Measurements from ENCODE around the gene ELOB.

ELOB gene

DNA sequence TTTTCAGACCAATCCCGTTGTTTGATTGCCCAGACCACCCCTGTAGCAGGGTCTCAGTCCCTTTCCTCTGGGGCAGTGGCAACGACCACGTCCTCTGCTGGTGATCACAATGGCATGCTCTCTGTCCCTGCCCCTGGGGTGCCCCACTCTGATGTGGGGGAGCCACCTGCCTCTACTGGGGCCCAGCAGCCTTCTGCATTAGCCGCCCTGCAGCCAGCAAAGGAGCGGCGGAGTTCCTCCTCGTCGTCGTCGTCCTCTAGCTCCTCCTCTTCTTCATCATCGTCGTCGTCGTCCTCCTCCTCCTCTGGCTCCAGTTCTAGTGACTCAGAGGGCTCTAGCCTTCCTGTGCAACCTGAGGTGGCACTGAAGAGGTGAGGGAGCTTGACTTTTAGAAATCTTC lies 9.2 kb downstream of the ELOB start:
- no peak overlapping the region for H3K4me3 Mint-ChIP-seq
- no peaks in the 10 kb centered on the region for H3K9me3 Mint-ChIP-seq
- peak overlapping the region in 1 of 2 donors; percentile 32 for H3K27ac Mint-ChIP-seq
- DNase-seq (no peak), ATAC-seq (no peak)
- no peaks in the 10 kb centered on the region for H3K27me3 Mint-ChIP-seq
- H3K4me1 Mint-ChIP-seq = peaks cover 69% of the 10 kb centered on the region

DNA sequence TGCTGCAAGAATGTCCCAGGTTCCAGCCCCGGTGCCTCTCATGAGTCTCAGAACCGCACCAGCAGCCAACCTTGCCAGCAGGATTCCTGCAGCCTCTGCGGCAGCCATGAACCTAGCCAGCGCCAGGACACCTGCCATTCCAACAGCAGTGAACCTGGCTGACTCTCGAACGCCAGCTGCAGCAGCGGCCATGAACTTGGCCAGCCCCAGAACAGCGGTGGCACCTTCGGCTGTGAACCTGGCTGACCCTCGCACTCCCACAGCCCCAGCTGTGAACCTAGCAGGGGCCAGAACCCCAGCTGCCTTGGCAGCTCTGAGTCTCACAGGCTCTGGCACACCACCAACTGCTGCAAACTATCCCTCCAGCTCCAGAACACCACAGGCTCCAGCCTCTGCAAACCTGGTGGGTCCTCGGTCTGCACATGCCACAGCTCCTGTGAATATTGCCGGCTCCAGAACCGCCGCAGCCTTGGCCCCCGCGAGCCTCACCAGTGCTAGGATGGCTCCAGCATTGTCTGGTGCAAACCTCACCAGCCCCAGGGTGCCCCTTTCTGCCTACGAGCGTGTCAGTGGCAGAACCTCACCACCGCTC lies 9.8 kb downstream of the ELOB start:
- peaks cover 69% of the 10 kb centered on the region for H3K4me1 Mint-ChIP-seq
- H3K4me3 Mint-ChIP-seq = no peak overlapping the region
- no peaks in the 10 kb centered on the region for H3K27me3 Mint-ChIP-seq
- no peak for ATAC-seq
- no peak for DNase-seq
- H3K27ac Mint-ChIP-seq = peak overlapping the region in 1 of 2 donors; percentile 80
- H3K9me3 Mint-ChIP-seq = no peaks in the 10 kb centered on the region

DNA sequence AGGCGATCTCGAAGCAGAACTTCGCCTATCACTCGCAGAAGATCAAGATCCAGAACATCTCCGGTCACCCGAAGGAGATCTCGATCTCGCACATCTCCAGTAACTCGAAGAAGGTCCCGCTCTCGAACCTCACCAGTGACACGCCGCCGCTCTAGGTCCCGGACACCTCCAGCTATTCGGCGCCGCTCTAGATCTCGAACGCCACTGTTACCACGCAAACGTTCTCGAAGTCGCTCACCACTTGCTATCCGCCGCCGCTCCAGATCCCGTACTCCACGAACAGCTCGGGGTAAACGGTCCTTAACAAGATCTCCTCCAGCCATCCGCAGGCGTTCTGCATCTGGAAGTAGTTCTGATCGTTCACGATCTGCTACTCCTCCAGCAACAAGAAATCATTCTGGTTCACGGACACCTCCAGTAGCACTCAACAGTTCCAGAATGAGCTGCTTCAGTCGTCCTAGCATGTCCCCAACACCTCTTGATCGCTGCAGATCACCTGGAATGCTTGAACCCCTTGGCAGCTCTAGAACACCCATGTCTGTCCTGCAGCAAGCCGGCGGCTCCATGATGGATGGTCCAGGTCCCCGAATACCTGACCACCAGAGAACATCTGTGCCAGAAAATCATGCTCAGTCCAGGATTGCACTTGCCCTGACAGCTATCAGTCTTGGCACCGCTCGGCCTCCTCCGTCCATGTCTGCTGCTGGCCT lies 10.5 kb downstream of the ELOB start:
- Mint-ChIP-seq H3K9me3 (no peaks in the 10 kb centered on the region), H3K27ac (peak overlapping the region in 1 of 2 donors; percentile 80), H3K4me1 (peaks cover 71% of the 10 kb centered on the region), H3K4me3 (no peak overlapping the region), H3K27me3 (no peaks in the 10 kb centered on the region)
- DNase-seq (no peak), ATAC-seq (no peak)

DNA sequence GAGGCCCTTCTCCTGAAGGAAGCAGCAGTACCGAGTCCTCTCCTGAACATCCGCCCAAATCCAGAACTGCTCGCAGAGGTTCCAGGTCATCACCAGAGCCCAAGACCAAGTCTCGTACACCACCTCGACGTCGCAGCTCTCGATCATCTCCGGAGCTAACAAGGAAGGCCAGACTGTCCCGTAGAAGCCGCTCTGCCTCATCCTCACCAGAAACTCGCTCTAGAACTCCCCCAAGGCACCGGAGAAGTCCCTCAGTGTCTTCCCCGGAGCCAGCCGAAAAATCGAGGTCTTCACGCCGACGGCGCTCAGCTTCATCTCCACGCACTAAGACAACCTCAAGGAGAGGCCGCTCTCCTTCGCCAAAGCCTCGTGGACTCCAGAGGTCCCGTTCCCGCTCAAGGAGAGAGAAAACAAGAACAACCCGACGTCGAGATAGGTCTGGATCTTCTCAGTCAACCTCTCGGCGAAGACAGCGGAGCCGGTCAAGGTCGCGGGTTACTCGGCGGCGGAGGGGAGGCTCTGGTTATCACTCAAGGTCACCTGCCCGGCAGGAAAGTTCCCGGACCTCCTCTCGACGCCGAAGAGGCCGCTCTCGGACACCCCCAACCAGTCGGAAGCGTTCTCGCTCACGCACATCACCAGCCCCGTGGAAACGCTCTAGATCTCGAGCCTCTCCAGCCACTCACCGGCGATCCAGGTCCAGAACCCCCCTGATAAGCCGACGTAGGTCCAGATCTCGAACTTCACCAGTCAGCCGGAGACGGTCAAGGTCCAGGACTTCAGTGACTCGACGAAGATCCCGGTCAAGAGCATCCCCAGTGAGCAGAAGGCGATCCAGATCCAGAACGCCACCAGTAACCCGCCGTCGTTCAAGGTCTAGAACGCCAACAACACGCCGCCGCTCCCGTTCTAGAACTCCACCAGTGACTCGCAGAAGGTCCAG lies 11.3 kb downstream of the ELOB start:
- H3K27ac Mint-ChIP-seq = peak overlapping the region; percentile 41 to 44
- peaks cover 70% of the 10 kb centered on the region for H3K4me1 Mint-ChIP-seq
- DNase-seq = no peak
- no peak overlapping the region for H3K4me3 Mint-ChIP-seq
- H3K9me3 Mint-ChIP-seq = no peaks in the 10 kb centered on the region
- no peaks in the 10 kb centered on the region for H3K27me3 Mint-ChIP-seq
- ATAC-seq = no peak

DNA sequence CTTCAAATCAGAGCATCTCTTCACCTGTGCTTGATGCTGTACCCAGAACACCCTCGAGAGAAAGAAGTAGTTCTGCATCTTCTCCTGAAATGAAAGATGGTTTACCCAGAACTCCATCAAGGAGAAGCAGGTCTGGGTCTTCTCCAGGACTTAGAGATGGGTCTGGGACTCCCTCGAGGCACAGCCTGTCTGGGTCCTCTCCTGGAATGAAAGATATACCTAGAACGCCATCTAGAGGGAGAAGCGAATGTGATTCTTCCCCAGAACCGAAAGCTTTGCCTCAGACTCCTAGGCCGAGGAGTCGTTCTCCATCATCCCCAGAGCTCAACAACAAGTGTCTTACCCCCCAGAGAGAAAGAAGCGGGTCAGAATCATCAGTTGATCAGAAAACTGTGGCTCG lies 12.4 kb downstream of the ELOB start:
- Mint-ChIP-seq H3K4me1 (peaks cover 67% of the 10 kb centered on the region), H3K27ac (peak overlapping the region in 1 of 2 donors; percentile 44), H3K27me3 (no peaks in the 10 kb centered on the region), H3K4me3 (no peak overlapping the region), H3K9me3 (no peaks in the 10 kb centered on the region)
- DNase-seq (no peak), ATAC-seq (no peak)

DNA sequence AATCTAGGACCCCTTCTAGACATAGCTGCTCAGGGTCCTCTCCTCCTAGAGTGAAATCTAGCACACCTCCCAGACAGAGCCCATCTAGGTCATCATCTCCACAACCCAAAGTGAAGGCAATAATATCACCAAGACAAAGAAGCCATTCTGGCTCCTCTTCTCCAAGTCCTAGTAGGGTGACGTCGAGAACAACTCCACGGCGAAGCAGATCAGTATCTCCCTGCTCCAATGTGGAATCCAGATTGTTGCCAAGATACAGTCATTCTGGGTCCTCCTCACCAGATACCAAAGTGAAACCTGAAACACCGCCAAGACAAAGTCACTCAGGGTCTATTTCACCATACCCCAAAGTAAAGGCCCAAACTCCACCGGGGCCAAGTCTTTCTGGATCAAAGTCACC lies 13.9 kb downstream of the ELOB start:
- DNase-seq (no peak), ATAC-seq (no peak)
- Mint-ChIP-seq H3K9me3 (no peaks in the 10 kb centered on the region), H3K27ac (no peak overlapping the region), H3K27me3 (no peaks in the 10 kb centered on the region), H3K4me1 (peaks cover 67% of the 10 kb centered on the region), H3K4me3 (no peak overlapping the region)

DNA sequence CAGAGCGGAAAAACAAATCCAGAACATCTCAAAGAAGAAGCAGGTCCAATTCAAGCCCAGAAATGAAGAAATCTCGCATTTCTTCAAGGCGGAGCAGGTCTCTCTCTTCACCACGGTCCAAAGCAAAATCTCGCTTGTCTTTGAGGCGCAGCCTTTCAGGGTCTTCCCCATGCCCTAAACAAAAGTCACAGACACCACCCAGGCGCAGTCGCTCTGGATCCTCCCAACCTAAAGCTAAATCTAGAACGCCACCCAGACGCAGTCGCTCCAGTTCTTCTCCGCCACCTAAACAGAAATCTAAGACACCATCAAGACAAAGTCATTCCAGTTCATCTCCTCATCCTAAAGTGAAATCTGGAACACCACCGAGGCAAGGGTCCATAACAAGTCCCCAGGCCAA lies 14.4 kb downstream of the ELOB start:
- H3K4me1 Mint-ChIP-seq = peaks cover 67% of the 10 kb centered on the region

DNA sequence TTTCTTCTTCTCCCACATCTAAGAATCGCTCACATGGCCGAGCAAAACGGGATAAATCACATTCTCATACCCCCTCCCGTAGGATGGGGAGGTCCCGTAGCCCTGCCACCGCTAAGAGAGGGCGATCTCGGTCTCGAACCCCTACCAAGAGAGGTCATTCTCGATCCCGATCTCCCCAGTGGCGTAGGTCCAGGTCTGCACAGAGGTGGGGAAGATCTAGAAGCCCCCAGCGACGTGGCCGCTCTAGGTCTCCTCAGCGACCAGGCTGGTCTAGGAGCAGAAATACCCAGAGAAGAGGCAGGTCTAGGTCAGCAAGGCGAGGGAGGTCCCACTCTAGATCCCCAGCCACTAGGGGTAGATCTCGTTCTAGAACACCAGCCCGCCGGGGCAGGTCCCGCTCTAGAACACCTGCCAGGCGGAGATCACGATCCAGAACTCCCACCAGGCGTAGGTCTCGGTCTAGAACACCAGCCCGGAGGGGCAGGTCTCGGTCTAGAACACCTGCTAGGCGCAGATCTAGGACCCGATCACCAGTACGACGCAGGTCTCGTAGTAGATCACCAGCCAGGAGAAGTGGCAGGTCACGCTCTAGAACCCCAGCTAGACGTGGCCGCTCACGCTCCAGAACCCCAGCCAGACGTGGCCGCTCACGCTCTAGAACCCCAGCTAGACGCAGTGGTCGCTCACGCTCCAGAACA lies 15.0 kb downstream of the ELOB start:
- Mint-ChIP-seq H3K4me3 (no peak overlapping the region), H3K27me3 (no peaks in the 10 kb centered on the region), H3K4me1 (peaks cover 70% of the 10 kb centered on the region), H3K27ac (peak overlapping the region in 1 of 2 donors; percentile 74), H3K9me3 (no peaks in the 10 kb centered on the region)
- DNase-seq = no peak
- no peak for ATAC-seq

More for the DNA sequence above, 14.4 kb downstream of the ELOB start:
- H3K27me3 Mint-ChIP-seq = no peaks in the 10 kb centered on the region
- DNase-seq = no peak
- no peak overlapping the region for H3K4me3 Mint-ChIP-seq
- H3K27ac Mint-ChIP-seq = peak overlapping the region in 1 of 2 donors; percentile 74
- no peaks in the 10 kb centered on the region for H3K9me3 Mint-ChIP-seq
- ATAC-seq = no peak

DNA sequence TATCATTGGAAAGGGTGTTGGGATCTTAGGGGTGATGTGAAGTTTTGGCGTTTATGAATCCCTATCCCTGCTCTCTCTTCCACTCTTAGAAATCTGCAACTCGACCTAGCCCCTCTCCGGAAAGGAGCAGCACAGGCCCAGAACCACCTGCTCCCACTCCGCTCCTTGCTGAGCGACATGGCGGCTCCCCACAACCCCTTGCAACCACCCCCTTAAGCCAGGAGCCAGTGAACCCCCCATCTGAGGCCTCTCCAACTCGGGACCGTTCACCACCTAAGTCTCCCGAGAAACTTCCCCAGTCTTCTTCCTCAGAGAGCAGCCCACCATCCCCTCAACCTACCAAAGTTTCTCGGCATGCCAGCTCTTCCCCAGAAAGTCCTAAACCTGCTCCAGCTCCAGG lies 15.6 kb downstream of the ELOB start:
- H3K27ac Mint-ChIP-seq = no peak overlapping the region
- ATAC-seq = no peak
- no peaks in the 10 kb centered on the region for H3K9me3 Mint-ChIP-seq
- DNase-seq = no peak
- H3K4me3 Mint-ChIP-seq = no peak overlapping the region
- H3K27me3 Mint-ChIP-seq = no peaks in the 10 kb centered on the region
- H3K4me1 Mint-ChIP-seq = peaks cover 70% of the 10 kb centered on the region

DNA sequence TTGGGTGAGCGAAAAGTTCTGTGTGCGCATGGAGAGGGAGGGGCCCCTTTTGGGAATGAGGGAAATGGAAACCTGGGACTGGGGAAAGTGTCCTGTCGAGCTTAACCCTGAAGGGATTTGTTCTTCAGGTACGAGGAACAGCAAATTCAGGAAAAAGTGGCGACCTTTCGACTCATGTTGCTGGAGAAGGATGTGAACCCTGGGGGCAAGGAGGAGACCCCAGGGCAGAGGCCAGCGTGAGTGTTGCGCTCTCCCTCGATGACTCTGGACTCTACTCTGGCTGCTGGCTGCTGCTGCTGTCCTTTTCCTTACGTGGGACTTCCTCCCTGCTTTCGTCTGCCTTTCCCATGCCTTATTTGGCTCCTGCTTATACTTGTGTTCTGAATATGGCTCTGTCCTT lies 19.7 kb downstream of the ELOB start:
- H3K27ac Mint-ChIP-seq = peak overlapping the region in 1 of 2 donors; percentile 45
- H3K9me3 Mint-ChIP-seq = no peaks in the 10 kb centered on the region
- DNase-seq (no peak), ATAC-seq (no peak)
- peaks cover 72% of the 10 kb centered on the region for H3K4me1 Mint-ChIP-seq
- H3K4me3 Mint-ChIP-seq = no peak overlapping the region
- no peaks in the 10 kb centered on the region for H3K27me3 Mint-ChIP-seq

DNA sequence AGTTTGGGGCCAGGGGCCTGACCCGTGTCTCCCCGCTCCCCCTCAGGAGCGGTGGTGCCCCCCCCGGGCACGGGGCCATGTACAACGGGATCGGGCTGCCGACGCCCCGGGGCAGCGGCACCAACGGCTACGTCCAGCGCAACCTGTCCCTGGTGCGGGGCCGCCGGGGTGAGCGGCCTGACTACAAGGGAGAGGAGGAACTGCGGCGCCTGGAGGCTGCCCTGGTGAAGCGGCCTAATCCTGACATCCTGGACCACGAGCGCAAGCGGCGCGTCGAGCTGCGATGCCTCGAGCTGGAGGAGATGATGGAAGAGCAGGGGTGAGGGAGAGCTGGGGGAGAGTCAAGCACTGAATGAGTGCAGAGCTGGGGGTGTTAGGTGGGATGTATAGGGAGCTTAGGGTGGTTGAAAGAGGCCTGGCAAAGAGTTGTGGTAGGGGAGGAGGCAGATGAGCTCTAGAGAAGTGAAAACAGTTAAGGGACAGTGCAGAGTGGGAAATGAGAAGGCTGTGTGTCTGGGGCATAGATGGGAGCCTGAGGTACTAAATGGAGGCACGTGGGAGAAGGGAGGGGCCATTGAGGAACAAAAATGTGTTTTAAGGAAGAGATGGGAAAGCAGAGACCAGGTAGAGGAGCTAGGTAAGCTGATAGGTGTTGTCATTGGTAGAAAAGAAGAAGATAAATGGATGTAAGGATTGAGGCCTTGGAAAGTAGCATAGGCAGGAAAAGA lies 20.6 kb downstream of the ELOB start:
- H3K4me3 Mint-ChIP-seq = peak overlapping the region in 1 of 2 donors; percentile 80
- no peaks in the 10 kb centered on the region for H3K9me3 Mint-ChIP-seq
- DNase-seq = no peak
- H3K4me1 Mint-ChIP-seq = peaks cover 69% of the 10 kb centered on the region
- no peaks in the 10 kb centered on the region for H3K27me3 Mint-ChIP-seq
- ATAC-seq = no peak
- peak overlapping the region; percentile 94 to 97 for H3K27ac Mint-ChIP-seq

DNA sequence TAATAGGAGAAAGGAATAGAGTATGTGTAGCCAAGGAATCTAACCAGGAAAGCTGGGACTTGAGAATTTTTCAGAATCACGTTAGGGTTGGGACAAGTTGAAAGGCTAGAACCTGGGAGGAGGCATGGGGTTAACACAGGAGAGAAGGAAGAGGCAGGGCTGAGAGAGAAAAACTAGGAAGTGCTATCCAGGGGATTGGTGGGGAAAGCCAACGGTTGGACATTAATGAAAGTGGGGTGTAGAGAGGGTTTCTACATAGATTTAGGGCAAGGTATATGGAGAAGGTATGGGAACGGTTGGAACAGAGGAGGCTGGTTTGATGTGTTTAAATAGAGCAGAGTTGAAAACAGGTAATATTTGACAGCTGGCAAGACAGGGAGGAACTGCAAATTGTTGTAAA lies 21.9 kb downstream of the ELOB start:
- ATAC-seq (no peak), DNase-seq (no peak)
- no peaks in the 10 kb centered on the region for H3K27me3 Mint-ChIP-seq
- peak overlapping the region; percentile 81 to 97 for H3K27ac Mint-ChIP-seq
- H3K4me3 Mint-ChIP-seq = peak overlapping the region; percentile 80 to 95
- peaks cover 79% of the 10 kb centered on the region for H3K4me1 Mint-ChIP-seq
- H3K9me3 Mint-ChIP-seq = no peaks in the 10 kb centered on the region

DNA sequence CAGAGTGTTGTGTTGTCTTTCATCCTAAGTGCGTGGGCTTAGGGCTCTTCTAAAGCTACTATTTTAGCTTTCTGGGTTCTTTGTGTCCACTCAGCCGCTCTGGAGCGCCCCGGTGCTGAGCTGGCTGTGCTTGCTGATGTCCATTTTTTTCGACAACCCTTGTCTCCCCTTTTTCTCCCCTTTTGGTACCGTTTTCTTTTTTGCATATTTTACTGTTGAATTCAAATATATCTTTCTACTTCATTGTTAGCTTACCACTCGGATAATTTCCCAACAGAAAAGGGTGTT lies 23.4 kb downstream of the ELOB start:
- ATAC-seq (no peak), DNase-seq (no peak)
- Mint-ChIP-seq H3K4me1 (peaks cover 75% of the 10 kb centered on the region), H3K9me3 (no peaks in the 10 kb centered on the region), H3K27me3 (no peaks in the 10 kb centered on the region), H3K27ac (peak overlapping the region; percentile 89 to 96), H3K4me3 (peak overlapping the region; percentile 80 to 95)

DNA sequence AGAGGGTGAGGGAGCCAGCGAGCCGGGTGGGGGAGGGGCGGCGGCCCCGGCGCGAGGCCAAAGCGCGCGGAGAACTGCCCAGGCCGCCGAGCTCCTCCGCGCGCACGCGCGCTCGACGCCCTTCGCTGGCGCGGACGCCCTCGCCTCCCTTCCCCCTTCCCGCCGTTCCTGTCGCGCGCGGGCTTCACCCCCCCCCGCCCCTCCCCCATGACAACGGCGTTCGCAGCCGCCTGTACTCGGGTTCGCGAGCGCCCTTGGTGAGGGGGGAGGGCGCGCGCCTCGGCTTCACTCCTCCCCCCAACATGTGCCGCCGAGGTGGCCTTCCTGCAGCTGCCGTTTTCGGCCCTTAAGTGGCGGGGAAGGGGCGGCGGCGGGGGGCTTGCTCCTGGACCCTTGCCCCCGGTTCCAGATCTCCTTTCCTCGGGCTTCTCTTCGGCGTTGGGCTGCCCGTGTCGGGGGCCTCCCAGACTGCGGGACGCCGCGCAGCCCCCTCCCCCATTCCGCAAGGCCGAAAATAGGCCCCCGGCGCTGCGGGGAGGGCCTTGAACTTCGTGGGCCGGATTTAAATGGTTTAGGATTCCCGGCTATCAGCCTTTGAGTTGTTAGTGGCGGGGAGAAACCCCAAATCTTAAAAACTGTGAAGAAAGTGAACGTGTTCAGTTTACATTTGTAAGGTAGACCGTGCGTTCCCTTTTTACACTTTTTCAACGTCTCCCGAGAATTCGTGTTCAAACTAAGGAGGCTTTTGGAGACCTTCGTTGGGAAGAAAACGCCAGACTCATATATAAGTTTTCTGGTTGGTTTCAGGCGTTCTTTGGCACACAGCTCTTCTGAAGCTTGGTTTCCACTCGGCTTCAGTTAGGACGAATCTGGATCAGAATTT lies 24.0 kb downstream of the ELOB start:
- H3K9me3 Mint-ChIP-seq = no peaks in the 10 kb centered on the region
- peak overlapping the region; percentile 80 to 95 for H3K4me3 Mint-ChIP-seq
- DNase-seq (no peak), ATAC-seq (peak; percentile 61)
- H3K4me1 Mint-ChIP-seq = peaks cover 69% of the 10 kb centered on the region
- peak overlapping the region; percentile 96 to 100 for H3K27ac Mint-ChIP-seq
- H3K27me3 Mint-ChIP-seq = no peaks in the 10 kb centered on the region

All from stimulated activated naive CD8-positive, alpha-beta T cell treated with anti-CD3 and anti-CD28 coated beads, Interleukin-15, amount 100 ng/mL, for 72 hours (primary cell).